HepG2 (cell line): Measurements from ENCODE around the gene GPR61. TPM values are rescaled to one million over a fixed set of nuclear protein-coding genes. Genes with fewer than 3 reads are reported as not detected.

Experiments
- ARID2 ChIP-seq: sonication (generic); formaldehyde crosslinking; IDR thresholded peaks from 2 replicates; pipeline ENCODE4 v1.8.1; 2022; ENCODE audit warnings: mild to moderate bottlenecking, missing genetic modification reagents, borderline replicate concordance
- ARNT ChIP-seq: fragments of 450-650 bp; IDR thresholded peaks from 2 replicates; pipeline ENCODE4 v1.6.1; 2017
- CBX1 ChIP-seq: IDR thresholded peaks from one replicate; pipeline ENCODE4 v1.6.1; 2016; ENCODE audit warnings: antibody characterized with exemption, low read depth
- CCAR2 ChIP-seq: fragments of 200-400 bp; formaldehyde crosslinking; optimal IDR thresholded peaks from 2 replicates; pipeline ENCODE3; 2018; ENCODE audit warnings: low read depth, mild to moderate bottlenecking, low read length, moderate library complexity
- CREB1 ChIP-seq, 2 experiments: fragments of 450-650 bp in 1 of 2; IDR thresholded peaks; 2 replicates each; pipeline ENCODE4 v1.6.1; 2016 to 2017; ENCODE audit warnings: control low read depth in 1 of 2, mild to moderate bottlenecking in 1 of 2, missing compliant biosample characterization in 1 of 2, missing genetic modification characterization in 1 of 2
- FOXJ3 ChIP-seq: sonication (generic); formaldehyde crosslinking; IDR thresholded peaks from 2 replicates; pipeline ENCODE4 v1.4.0; 2020; ENCODE audit warnings: missing genetic modification reagents, mild to moderate bottlenecking, borderline replicate concordance
- HNF4A ChIP-seq: sonication (generic); formaldehyde crosslinking; IDR thresholded peaks from 2 replicates; pipeline ENCODE4 v1.4.0; 2020; ENCODE audit warnings: missing genetic modification reagents
- HOXD1 ChIP-seq: sonication (generic); formaldehyde crosslinking; IDR thresholded peaks from 2 replicates; pipeline ENCODE4 v1.5.0; 2020; ENCODE audit warnings: missing genetic modification reagents
- JUN ChIP-seq: sonication (generic); formaldehyde crosslinking; IDR thresholded peaks from 2 replicates; pipeline ENCODE4 v1.4.0; 2020; ENCODE audit warnings: mild to moderate bottlenecking, missing genetic modification reagents
- MEIS1 ChIP-seq: sonication (generic); formaldehyde crosslinking; IDR thresholded peaks from 2 replicates; pipeline ENCODE4 v1.9.0; 2021; ENCODE audit warnings: mild to moderate bottlenecking, missing genetic modification reagents, moderate library complexity, borderline replicate concordance
- MEIS2 ChIP-seq: sonication (generic); formaldehyde crosslinking; IDR thresholded peaks from 2 replicates; pipeline ENCODE4 v1.9.0; 2021; ENCODE audit warnings: mild to moderate bottlenecking, missing genetic modification reagents
- MTA3 ChIP-seq: sonication (generic); formaldehyde crosslinking; IDR thresholded peaks from 2 replicates; pipeline ENCODE4 v1.4.0; 2020; ENCODE audit warnings: missing genetic modification reagents
- REPIN1 ChIP-seq: sonication (generic); formaldehyde crosslinking; IDR thresholded peaks from 2 replicates; pipeline ENCODE4 v1.8.0; 2022; ENCODE audit warnings: missing genetic modification reagents, low read depth, mild to moderate bottlenecking, borderline replicate concordance
- REXO4 ChIP-seq: sonication (generic); formaldehyde crosslinking; IDR thresholded peaks from 2 replicates; pipeline ENCODE4 v1.8.0; 2022; ENCODE audit warnings: missing genetic modification reagents, mild to moderate bottlenecking, borderline replicate concordance
- SALL1 ChIP-seq: sonication (generic); formaldehyde crosslinking; IDR thresholded peaks from 2 replicates; pipeline ENCODE4 v1.8.0; 2022; ENCODE audit warnings: mild to moderate bottlenecking, missing genetic modification reagents
- SOX6 ChIP-seq, 2 experiments: fragments of 450-650 bp in 1 of 2; sonication (generic) in 1 of 2; formaldehyde crosslinking in 1 of 2; IDR thresholded peaks; 2 replicates each; pipeline versions ENCODE4 v1.4.0 to v1.6.1; 2017 to 2020; ENCODE audit warnings: antibody characterized with exemption in 1 of 2, mild to moderate bottlenecking in 1 of 2, missing genetic modification reagents in 1 of 2
- THYN1 ChIP-seq: sonication (generic); formaldehyde crosslinking; IDR thresholded peaks from 2 replicates; pipeline ENCODE4 v1.8.1; 2023; ENCODE audit warnings: low read depth, mild to moderate bottlenecking, moderate library complexity, missing genetic modification reagents, borderline replicate concordance
- TOPORS ChIP-seq: sonication (generic); formaldehyde crosslinking; IDR thresholded peaks from 2 replicates; pipeline ENCODE4 v1.8.0; 2023; ENCODE audit warnings: mild to moderate bottlenecking, missing genetic modification reagents
- ZBED4 ChIP-seq: sonication (generic); formaldehyde crosslinking; IDR thresholded peaks from 2 replicates; pipeline ENCODE4 v1.4.0; 2020; ENCODE audit warnings: missing genetic modification reagents, borderline replicate concordance
- ZFP62 ChIP-seq: sonication (generic); formaldehyde crosslinking; IDR thresholded peaks from 2 replicates; pipeline ENCODE4 v1.4.0; 2020; ENCODE audit warnings: missing genetic modification reagents
- ZGPAT ChIP-seq: IDR thresholded peaks from 2 replicates; pipeline ENCODE4 v1.6.1; 2016; ENCODE audit warnings: mild to moderate bottlenecking
- ZNF224 ChIP-seq: sonication (generic); formaldehyde crosslinking; IDR thresholded peaks from 2 replicates; pipeline ENCODE4 v1.5.0; 2020; ENCODE audit warnings: mild to moderate bottlenecking, missing genetic modification reagents
- ZNF614 ChIP-seq: IDR thresholded peaks from 2 replicates; pipeline ENCODE4 v1.6.1; 2018; ENCODE audit warnings: missing biosample characterization, missing genetic modification reagents, inconsistent platforms, borderline replicate concordance
- ZNF672 ChIP-seq: sonication (generic); formaldehyde crosslinking; IDR thresholded peaks from 2 replicates; pipeline ENCODE4 v1.8.1; 2022; ENCODE audit warnings: missing genetic modification reagents
- ZNF782 ChIP-seq: sonication (generic); formaldehyde crosslinking; IDR thresholded peaks from 2 replicates; pipeline ENCODE4 v1.4.0; 2020; ENCODE audit warnings: missing genetic modification reagents, mild to moderate bottlenecking, borderline replicate concordance
- ZNF790 ChIP-seq: sonication (generic); formaldehyde crosslinking; IDR thresholded peaks from 2 replicates; pipeline ENCODE4 v1.8.0; 2022; ENCODE audit warnings: missing genetic modification reagents, mild to moderate bottlenecking, borderline replicate concordance
- ZSCAN9 ChIP-seq: IDR thresholded peaks from 2 replicates; pipeline ENCODE4 v1.6.1; 2016; ENCODE audit warnings: borderline replicate concordance
- polyA plus RNA-seq, 8 experiments: library from polyadenylated mRNA; depleted of rRNA in 3 of 8; stranded (reverse) in 7 of 8; unstranded in 1 of 8; fragments of >200 nt; fragmentation: Illumina TruSeq in 4 of 8; extraction: Trizol in 4 of 8; gene quantifications; 2 replicates each; pipeline versions ENCODE4 v1.2.1 to v1.2.3, GENCODE V29; 2011 to 2016; ENCODE audit warnings: low read depth in 4 of 8, missing spikeins in 1 of 8, mixed read lengths in 1 of 8; ENCODE audit not compliant: insufficient read depth in 1 of 8
- total RNA-seq, 5 experiments: library from RNA; depleted of rRNA; stranded (reverse); fragments of >200 nt; fragmentation: Illumina TruSeq; extraction: Trizol; gene quantifications; 2 replicates each; pipeline ENCODE4 v1.2.3, GENCODE V29; 2016; ENCODE audit warnings: low read depth in 1 of 5
- TF ChIP-seq, protein P1 (sequence below): sonication (generic); formaldehyde crosslinking; IDR thresholded peaks from 2 replicates; pipeline ENCODE4 v1.8.1; 2023; ENCODE audit warnings: mild to moderate bottlenecking, missing genetic modification reagents

The GPR61 gene
- total and polyA plus RNA-seq, 2 of the 13 experiments (the other 11 are each of a cell fraction or from before 2014, with no cell fraction given) = not detected

GRCh38 chr1:109589177-109589576, 49.5 kb downstream of the GPR61 start (continued):
- no peak for TF ChIP-seq JUN
- TF ChIP-seq MTA3 (CRISPR knock-in tag) = no peak
- TF ChIP-seq ZFP62 (CRISPR knock-in tag) = no peak
- no peak for TF ChIP-seq ZGPAT (CRISPR knock-in tag)
- no peak for TF ChIP-seq CCAR2
- TF ChIP-seq, protein P1, sequence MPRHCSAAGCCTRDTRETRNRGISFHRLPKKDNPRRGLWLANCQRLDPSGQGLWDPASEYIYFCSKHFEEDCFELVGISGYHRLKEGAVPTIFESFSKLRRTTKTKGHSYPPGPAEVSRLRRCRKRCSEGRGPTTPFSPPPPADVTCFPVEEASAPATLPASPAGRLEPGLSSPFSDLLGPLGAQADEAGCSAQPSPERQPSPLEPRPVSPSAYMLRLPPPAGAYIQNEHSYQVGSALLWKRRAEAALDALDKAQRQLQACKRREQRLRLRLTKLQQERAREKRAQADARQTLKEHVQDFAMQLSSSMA (CRISPR knock-in tag) = no peak
- no peak for TF ChIP-seq ARID2 (CRISPR knock-in tag)
- TF ChIP-seq HOXD1 (CRISPR knock-in tag) = no peak
- TF ChIP-seq SALL1 (CRISPR knock-in tag) = peak; percentile 16; the same call in 1 of the 2 replicates
- TF ChIP-seq MEIS1 (CRISPR knock-in tag) = no peak
- TF ChIP-seq TOPORS = no peak
- TF ChIP-seq REXO4 (CRISPR knock-in tag) = no peak
- no peak for TF ChIP-seq ZSCAN9
- TF ChIP-seq THYN1 (CRISPR knock-in tag) = no peak
- TF ChIP-seq SOX6 (IDR thresholded peaks at IDR 0.05) = no peak
- peak; percentile 45; the same call in 1 of the 2 replicates for TF ChIP-seq SOX6 (CRISPR knock-in tag; IDR thresholded peaks at IDR 0.05)
- TF ChIP-seq CREB1 (IDR thresholded peaks at IDR 0.05) = no peak
- no peak for TF ChIP-seq CREB1 (CRISPR knock-in tag; IDR thresholded peaks at IDR 0.05)
- no peak for TF ChIP-seq ZNF672
- TF ChIP-seq ZNF790 (CRISPR knock-in tag) = no peak
- TF ChIP-seq CBX1 = no peak
- TF ChIP-seq ZBED4 (CRISPR knock-in tag) = no peak
- no peak for TF ChIP-seq REPIN1 (CRISPR knock-in tag)
- no peak for TF ChIP-seq MEIS2
- TF ChIP-seq ZNF782 (CRISPR knock-in tag) = no peak
- peak; percentile 51; the same call in 1 of the 2 replicates for TF ChIP-seq FOXJ3
- peak; percentile 37 for TF ChIP-seq HNF4A
- TF ChIP-seq ARNT = no peak
- no peak for TF ChIP-seq ZNF224 (CRISPR knock-in tag)
- TF ChIP-seq ZNF614 (CRISPR knock-in tag) = no peak
